Motor neuron (in vitro differentiated cells): ENCODE results near the gene PERP. TPM values are rescaled to one million over a fixed set of nuclear protein-coding genes. Genes with fewer than 3 reads are reported as not detected.

Experiments
- ATAC-seq, 8 experiments: fragments of 200-7000 bp; cut with Tn5 transposase; replicated peaks in 6 of 8; 2 replicates each; pipeline ENCODE4 v1.8.0; 2021; ENCODE audit warnings: mild to moderate bottlenecking in 8 of 8, moderate library complexity in 8 of 8
- H3K27ac ChIP-seq, 2 donors: fragments of 250-450 bp; sonication (Bioruptor Pico); 2 replicates each; pipeline ENCODE4 v1.9.0; 2021; ENCODE audit warnings: antibody characterized with exemption in 2 of 2, mild to moderate bottlenecking in 2 of 2, moderate library complexity in 1 of 2
- H3K4me1 ChIP-seq, 2 donors: fragments of 250-450 bp; sonication (Bioruptor Pico); replicated peaks in 1 of 2; 2 replicates each; pipeline ENCODE4 v1.6.1; 2021; ENCODE audit warnings: antibody characterized with exemption in 2 of 2, mild to moderate bottlenecking in 2 of 2, moderate library complexity in 1 of 2
- H3K4me3 ChIP-seq, 5 donors: fragments of 250-450 bp; sonication (Bioruptor Pico); 2 replicates each; pipeline ENCODE4 v1.9.0; 2021; ENCODE audit warnings: antibody characterized with exemption in 5 of 5, mild to moderate bottlenecking in 5 of 5, moderate library complexity in 4 of 5
- WGBS, 10 experiments: fragments of 450-650 bp; shearing (Covaris generic); methylation state at CpG; one replicate each; pipeline ENCODE4 v1.0.0; 2022; 5-methylcytosine and 5-hydroxymethylcytosine counted together
- in situ Hi-C, 9 experiments: fragments of 400-800 bp; cut with MboI; loops; one replicate each; pipeline ENCODE4 v1.15.0; 2021; ENCODE audit warnings: low sequenced_read_pairs in 9 of 9, low pct_unique_long_range_greater_than_20kb in 2 of 9; ENCODE audit not compliant: unreplicated experiment in 9 of 9
- total RNA-seq, 8 experiments: library from RNA; unstranded; fragments of 300-600 nt; gene quantifications; 2 replicates each; pipeline versions ENCODE4 v1.2.3 to v1.2.4, GENCODE V29; 2022

Gene PERP
- total RNA-seq, 8 experiments from 2014 or later = 2.0 to 100 (median 3.2) TPM

GRCh38 chr6:138103871-138104270 lies 3.3 kb downstream of the PERP start:
- ATAC-seq = no peak
- Histone ChIP-seq H3K27ac (no peak overlapping the region), H3K4me1 (peaks cover 0 to 9% of the 10 kb centered on the region in 2 donors), H3K4me3 (no peak overlapping the region)
- in situ Hi-C loops = loop anchor here in 8 of 9 experiments (10.0 to 25.0 kb wide), 5 partner anchors 99 to 658 kb away; partner anchors contain the start of genes CCDC28A (in 7 of the 8), HEBP2 (in 3 of the 8) and TNFAIP3 (in 1 of the 8)
- WGBS, 10 experiments = 49 to 100% (median 76%) methylated on average over 2 to 5 of the region's 5 CpGs

- 34 to 100% (median 79%) methylated on average over 1 to 7 of the region's 10 CpGs for WGBS, 10 experiments
- Histone ChIP-seq H3K4me3 (no peak overlapping the region), H3K27ac (no peak overlapping the region), H3K4me1 (peaks cover 0 to 5% of the 10 kb centered on the region in 2 donors)
- in situ Hi-C loops = loop anchor here in 8 of 9 experiments (10.0 to 25.0 kb wide), 5 partner anchors 97 to 660 kb away; partner anchors contain the start of genes CCDC28A (in 7 of the 8), HEBP2 (in 3 of the 8) and TNFAIP3 (in 1 of the 8)
- ATAC-seq = no peak
Observed at GRCh38 chr6:138101946-138102731, 5.1 kb downstream of the PERP start.

- no peaks in the 10 kb centered on the region for H3K4me1 ChIP-seq
- 14 to 90% (median 82%) methylated on average over 1 to 5 of the region's 5 CpGs; no CpG with 5 or more reads in 1 of the 10 experiments for WGBS, 10 experiments
- no peak overlapping the region for H3K4me3 ChIP-seq
- in situ Hi-C loops = loop anchor here in 8 of 9 experiments (10.0 to 25.0 kb wide), 5 partner anchors 95 to 662 kb away; partner anchors contain the start of genes CCDC28A (in 7 of the 8), HEBP2 (in 3 of the 8) and TNFAIP3 (in 1 of the 8)
- ATAC-seq = peak in 2 of 8 experiments; percentile 76 to 80
- no peak overlapping the region for H3K27ac ChIP-seq
Observed at GRCh38 chr6:138099832-138100231, 7.4 kb downstream of the PERP start.

GRCh38 chr6:138098306-138098705 lies 8.9 kb downstream of the PERP start:
- Histone ChIP-seq H3K4me3 (no peak overlapping the region), H3K4me1 (no peaks in the 10 kb centered on the region), H3K27ac (no peak overlapping the region)
- 57 to 100% (median 100%) methylated on average over 1 to 2 of the region's 2 CpGs; no CpG with 5 or more reads in 3 of the 10 experiments for WGBS, 10 experiments
- in situ Hi-C loops = no loop called here
- no peak for ATAC-seq

- ATAC-seq = no peak
- Histone ChIP-seq H3K4me1 (no peaks in the 10 kb centered on the region), H3K27ac (no peak overlapping the region), H3K4me3 (no peak overlapping the region)
- in situ Hi-C loops = no loop called here
- 40 to 100% (median 100%) methylated on average over 1 of the region's 1 CpG; no CpG with 5 or more reads in 2 of the 10 experiments for WGBS, 10 experiments
Observed at GRCh38 chr6:138094260-138094659, 13.0 kb downstream of the PERP start.

GRCh38 chr6:138093632-138094031 lies 13.6 kb downstream of the PERP start:
- Histone ChIP-seq H3K4me1 (no peaks in the 10 kb centered on the region), H3K27ac (no peak overlapping the region), H3K4me3 (no peak overlapping the region)
- ATAC-seq = no peak
- in situ Hi-C loops = no loop called here
- 45 to 100% (median 93%) methylated on average over 1 to 2 of the region's 2 CpGs for WGBS, 10 experiments

- no peak overlapping the region for H3K4me3 ChIP-seq
- no peak for ATAC-seq
- H3K27ac ChIP-seq = no peak overlapping the region
- in situ Hi-C loops = no loop called here
- H3K4me1 ChIP-seq = no peaks in the 10 kb centered on the region
- 46 to 92% methylated on average over 2 to 4 of the region's 4 CpGs; no CpG with 5 or more reads in 8 of the 10 experiments for WGBS, 10 experiments
Observed at GRCh38 chr6:138092686-138093085, 14.5 kb downstream of the PERP start.

GRCh38 chr6:138089325-138089724 lies 17.9 kb downstream of the PERP start:
- ATAC-seq = no peak
- no peak overlapping the region for H3K4me3 ChIP-seq
- H3K4me1 ChIP-seq = no peaks in the 10 kb centered on the region
- no peak overlapping the region for H3K27ac ChIP-seq
- in situ Hi-C loops = no loop called here

GRCh38 chr6:138088326-138088762 lies 18.9 kb downstream of the PERP start:
- in situ Hi-C loops = no loop called here
- WGBS, 10 experiments = 0 to 100% (median 77%) methylated on average over 1 to 4 of the region's 4 CpGs
- Histone ChIP-seq H3K4me3 (no peak overlapping the region), H3K4me1 (no peaks in the 10 kb centered on the region), H3K27ac (no peak overlapping the region)
- ATAC-seq = peak in 3 of 8 experiments; percentile 53 to 89 (median 80)

GRCh38 chr6:138087593-138088325 lies 19.5 kb downstream of the PERP start:
- Histone ChIP-seq H3K4me3 (no peak overlapping the region), H3K4me1 (no peaks in the 10 kb centered on the region), H3K27ac (no peak overlapping the region)
- 34 to 83% (median 58%) methylated on average over 1 to 5 of the region's 5 CpGs; no CpG with 5 or more reads in 2 of the 10 experiments for WGBS, 10 experiments
- in situ Hi-C loops = no loop called here
- peak in 2 of 8 experiments; percentile 56 to 62 for ATAC-seq

- in situ Hi-C loops = no loop called here
- Histone ChIP-seq H3K4me3 (no peak overlapping the region), H3K27ac (no peak overlapping the region), H3K4me1 (no peaks in the 10 kb centered on the region)
- 42 to 93% (median 65%) methylated on average over 1 to 5 of the region's 5 CpGs for WGBS, 10 experiments
- ATAC-seq = peak in 1 of 8 experiments; percentile 37
Observed at GRCh38 chr6:138086573-138087196, 20.5 kb downstream of the PERP start.

GRCh38 chr6:138085839-138086222 lies 21.4 kb downstream of the PERP start:
- no peak overlapping the region for H3K27ac ChIP-seq
- H3K4me3 ChIP-seq = no peak overlapping the region
- H3K4me1 ChIP-seq = no peaks in the 10 kb centered on the region
- no peak for ATAC-seq
- in situ Hi-C loops = no loop called here
- WGBS, 10 experiments = 56 to 100% (median 91%) methylated on average over 1 to 2 of the region's 2 CpGs
